ENCODE results near the gene TTLL12.

The TTLL12 gene

GRCh38 chr22:43213962-43214361 lies 27.0 kb upstream of the TTLL12 start:
- no peak for DNase-seq (ENCODE audit: low spot score)

- no peak for DNase-seq (ENCODE audit: low spot score)
These were observed 26.1 kb upstream of the TTLL12 start for GRCh38 chr22:43213051-43213450.

GRCh38 chr22:43212434-43212952 lies 25.6 kb upstream of the TTLL12 start:
- no peak for DNase-seq (ENCODE audit: low spot score)

- DNase-seq (ENCODE audit: low spot score) = no peak
These were observed 25.1 kb upstream of the TTLL12 start for GRCh38 chr22:43211941-43212433.

GRCh38 chr22:43210631-43211515 lies 23.9 kb upstream of the TTLL12 start:
- no peak for DNase-seq (ENCODE audit: low spot score)

- no peak for DNase-seq (ENCODE audit: low spot score)
These were observed 23.0 kb upstream of the TTLL12 start for GRCh38 chr22:43209971-43210370.

- no peak for DNase-seq (ENCODE audit: low spot score)
These were observed 22.6 kb upstream of the TTLL12 start for GRCh38 chr22:43209523-43209890.

- no peak for DNase-seq (ENCODE audit: low spot score)
These were observed 22.0 kb upstream of the TTLL12 start for GRCh38 chr22:43208703-43209522.

- DNase-seq (ENCODE audit: low spot score) = no peak
These were observed 21.1 kb upstream of the TTLL12 start for GRCh38 chr22:43207849-43208702.

GRCh38 chr22:43207386-43207785 lies 20.5 kb upstream of the TTLL12 start:
- no peak for DNase-seq (ENCODE audit: low spot score)

GRCh38 chr22:43206509-43207161 lies 19.7 kb upstream of the TTLL12 start:
- DNase-seq (ENCODE audit: low spot score) = no peak

- no peak for DNase-seq (ENCODE audit: low spot score)
These were observed 19.0 kb upstream of the TTLL12 start for GRCh38 chr22:43205748-43206508.

- DNase-seq (ENCODE audit: low spot score) = no peak
These were observed 18.3 kb upstream of the TTLL12 start for GRCh38 chr22:43205261-43205691.

- DNase-seq (ENCODE audit: low spot score) = no peak
These were observed 16.6 kb upstream of the TTLL12 start for GRCh38 chr22:43203471-43203981.

GRCh38 chr22:43202756-43203410 lies 15.9 kb upstream of the TTLL12 start:
- no peak for DNase-seq (ENCODE audit: low spot score)

GRCh38 chr22:43202326-43202725 lies 15.4 kb upstream of the TTLL12 start:
- no peak for DNase-seq (ENCODE audit: low spot score)

- DNase-seq (ENCODE audit: low spot score) = no peak
These were observed 14.7 kb upstream of the TTLL12 start for GRCh38 chr22:43201486-43202219.

- no peak for DNase-seq (ENCODE audit: low spot score)
These were observed 13.6 kb upstream of the TTLL12 start for GRCh38 chr22:43200555-43200954.

- DNase-seq (ENCODE audit: low spot score) = no peak
These were observed 13.1 kb upstream of the TTLL12 start for GRCh38 chr22:43200031-43200430.
